GM12892 (cell line): ENCODE data around the gene IQCE.
A peak's percentile ranks its signal among the peaks of the same experiment; 100 is the strongest.
"Not testable (repeated sequence)": the region's sequence is repeated elsewhere in the genome, so short reads cannot be mapped to it uniquely, and the experiment has no call there.

Experiments used
- DNase-seq: peaks from one replicate; pipeline ENCODE4 v3.0.0; 2011; ENCODE audit not compliant: insufficient read length
- FAIRE-seq: peaks from 2 replicates; lab custom pipeline; 2011; peaks lifted over from hg19 to GRCh38; lab: Jason Lieb, UNC
- POLR2A ChIP-seq: IDR thresholded peaks from 2 replicates; pipeline ENCODE4 v1.6.1; 2011; ENCODE audit warnings: low read depth, low read length, control low read depth
- POLR2AphosphoS5 ChIP-seq: IDR thresholded peaks from 2 replicates; pipeline ENCODE4 v1.6.1; 2011; ENCODE audit warnings: low read depth, low read length, control low read depth
- TAF1 ChIP-seq: IDR thresholded peaks from 2 replicates; pipeline ENCODE4 v1.6.1; 2011; ENCODE audit warnings: low read depth, mild to moderate bottlenecking, control low read depth, low read length, borderline replicate concordance

IQCE gene

GRCh38 chr7:2553831-2554581 lies 4.8 kb upstream of the IQCE start:
- FAIRE-seq = no peak
- DNase-seq = no peak

DNA sequence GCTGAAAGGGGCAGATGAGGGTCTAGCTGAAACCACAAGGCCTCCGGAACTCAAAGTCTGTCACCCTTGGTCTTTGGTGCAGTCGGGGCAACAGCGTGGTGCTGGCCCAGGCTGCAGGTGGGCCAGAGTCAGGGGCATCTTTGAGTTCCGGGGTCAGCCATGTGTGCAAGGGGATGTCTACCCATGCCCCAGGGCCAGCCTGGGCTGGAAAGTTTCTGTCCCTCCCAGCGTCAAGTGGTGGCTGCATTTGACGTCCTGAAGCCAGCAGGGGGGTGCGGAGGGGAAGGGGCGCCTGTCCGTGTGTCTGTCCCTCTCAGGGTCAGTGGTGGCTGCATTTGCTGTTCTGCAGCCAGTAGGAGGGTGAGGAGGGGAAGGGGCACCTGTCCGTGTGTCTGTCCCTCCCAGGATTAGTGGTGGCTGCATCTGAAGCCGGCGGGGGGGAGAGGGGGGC lies 4.1 kb upstream of the IQCE start:
- no peak for FAIRE-seq
- DNase-seq = peak; percentile 39
- TF ChIP-seq TAF1 = no peak
- TF ChIP-seq POLR2AphosphoS5 = no peak
- TF ChIP-seq POLR2A = no peak

More at GRCh38 chr7:2553831-2554581, 4.8 kb upstream of the IQCE start:
- TF ChIP-seq TAF1 = no peak
- no peak for TF ChIP-seq POLR2A
- TF ChIP-seq POLR2AphosphoS5 = no peak

DNA sequence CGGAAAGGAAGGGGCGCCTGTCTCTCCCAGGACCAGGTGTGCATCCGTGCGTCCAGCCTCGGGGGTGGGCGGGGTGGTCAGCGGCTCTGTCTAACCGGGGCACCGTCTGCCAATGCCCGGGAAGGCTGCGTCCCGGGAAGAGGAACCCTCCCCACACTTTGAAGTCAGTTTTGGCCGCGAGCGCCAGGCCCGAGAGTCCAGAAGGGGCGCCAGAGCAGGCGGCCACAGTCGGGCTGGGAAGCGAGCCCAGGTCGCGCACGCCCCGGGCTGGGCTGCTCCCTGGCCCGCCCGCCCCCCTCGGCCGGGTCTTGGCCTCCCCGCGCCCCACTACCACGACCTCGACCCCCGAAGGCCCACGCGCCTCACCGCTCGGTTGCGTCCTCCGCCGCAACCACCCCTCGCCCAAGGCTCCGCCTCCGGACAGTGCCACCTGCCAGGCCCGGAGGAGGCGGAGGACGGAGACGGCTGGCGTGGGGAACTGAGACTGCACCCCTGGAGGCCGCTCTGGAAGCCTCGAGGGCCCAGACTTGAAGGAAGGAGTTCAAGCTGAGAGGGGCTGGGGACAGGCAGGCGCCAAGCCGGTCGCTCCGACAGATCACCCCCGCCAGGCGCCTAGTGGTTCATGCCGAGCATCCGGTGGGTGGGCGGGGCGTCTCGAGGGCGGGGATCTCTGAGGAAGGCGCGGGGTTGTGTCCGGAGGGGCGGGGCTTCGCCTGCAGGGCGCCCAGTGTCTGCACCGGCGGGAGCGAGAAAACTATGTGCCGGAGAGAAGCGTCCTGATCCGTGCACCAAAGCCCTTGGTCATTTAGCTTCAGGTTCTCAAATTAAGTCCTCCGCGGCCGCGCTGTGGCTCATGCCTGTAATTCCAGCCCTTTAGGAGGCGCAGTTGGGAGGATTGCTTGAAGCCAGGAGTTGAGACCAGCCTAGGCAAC lies 3.4 kb upstream of the IQCE start, which contains the start of gene BRAT1:
TSS of gene BRAT1 (minus strand) at position 404 of the 932 bp plus-strand sequence. CDS start 1,093 bp downstream, outside the sequence.
- DNase-seq = peak; percentile 95
- peak; percentile 84; the same call in 1 of the 2 replicates for TF ChIP-seq POLR2A
- TF ChIP-seq TAF1 = peak; percentile 62
- TF ChIP-seq POLR2AphosphoS5 = peak; percentile 57
- peak; percentile 84 for FAIRE-seq

DNA sequence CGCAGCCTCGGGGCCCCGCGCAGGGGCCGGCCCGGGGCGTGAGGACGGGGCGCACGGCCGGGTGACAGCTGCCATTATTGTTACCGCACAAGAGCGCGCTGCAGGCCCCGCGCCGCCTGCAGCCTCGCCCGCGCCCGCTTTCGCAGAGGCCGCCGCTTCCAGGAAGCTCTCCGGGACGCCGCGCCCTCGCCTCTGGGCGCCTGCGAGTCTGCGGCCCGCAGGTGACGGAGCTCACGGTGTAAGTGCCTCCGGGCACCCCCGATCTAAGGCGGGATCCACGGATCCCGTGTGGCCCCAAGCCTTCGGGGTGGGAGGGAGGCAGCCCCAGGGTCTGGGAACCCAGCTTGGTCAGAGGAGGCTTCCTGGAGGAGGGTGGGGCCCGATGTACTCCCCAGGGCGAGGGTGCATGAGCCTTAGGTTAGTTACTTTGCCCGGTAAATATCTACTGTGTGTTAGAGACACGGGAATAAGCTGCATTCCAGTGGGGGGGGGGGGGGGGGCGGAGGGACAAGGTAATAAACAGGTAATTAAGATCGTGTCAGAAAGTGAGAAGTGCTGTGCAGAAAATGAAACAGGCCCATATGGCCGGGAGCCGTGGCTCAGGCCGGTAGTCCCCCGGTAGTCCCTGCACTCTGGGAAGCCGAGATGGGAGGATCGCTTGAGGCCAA lies 638 bp downstream of the IQCE start:
- no peak for FAIRE-seq
- no peak for DNase-seq
- TF ChIP-seq POLR2AphosphoS5 (no peak), POLR2A (no peak), TAF1 (no peak)

- DNase-seq, FAIRE-seq: not testable (repeated sequence)
Observed at GRCh38 chr7:2563955-2564354, 5.2 kb downstream of the IQCE start.

DNA sequence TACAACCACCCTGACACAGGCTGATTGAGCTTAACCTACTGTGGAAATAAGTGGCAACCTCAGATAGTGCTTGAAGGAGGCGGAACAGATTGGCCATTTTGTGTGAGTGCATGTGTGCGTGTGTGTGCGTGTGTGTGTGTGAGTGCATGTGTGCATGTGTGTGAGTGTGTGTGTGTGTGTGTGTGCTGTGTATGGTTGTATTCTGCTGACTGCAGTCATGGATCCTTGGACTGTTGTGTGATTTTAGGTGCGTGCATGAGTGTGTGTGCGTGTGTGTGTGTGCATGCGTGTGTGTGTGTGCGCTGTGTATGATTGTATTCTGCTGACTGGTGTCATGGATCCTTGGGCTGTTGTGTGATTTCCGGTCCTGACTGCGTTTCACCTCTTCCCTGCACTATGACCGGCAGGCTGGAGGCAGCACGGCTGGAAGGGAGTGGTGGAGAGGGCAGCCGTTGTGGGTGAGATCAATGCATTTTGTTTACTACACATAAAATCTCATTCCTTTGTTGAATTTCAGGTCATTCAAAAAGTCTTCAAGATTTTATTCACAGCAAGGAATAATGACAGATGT lies 6.3 kb downstream of the IQCE start:
- FAIRE-seq = no peak
- no peak for TF ChIP-seq POLR2AphosphoS5
- TF ChIP-seq POLR2A = no peak
- no peak for TF ChIP-seq TAF1
- DNase-seq = no peak

- DNase-seq (no peak), FAIRE-seq (no peak)
- no peak for TF ChIP-seq POLR2AphosphoS5
- TF ChIP-seq TAF1 = no peak
- TF ChIP-seq POLR2A = no peak
Observed at GRCh38 chr7:2566348-2566889, 7.6 kb downstream of the IQCE start.

DNA sequence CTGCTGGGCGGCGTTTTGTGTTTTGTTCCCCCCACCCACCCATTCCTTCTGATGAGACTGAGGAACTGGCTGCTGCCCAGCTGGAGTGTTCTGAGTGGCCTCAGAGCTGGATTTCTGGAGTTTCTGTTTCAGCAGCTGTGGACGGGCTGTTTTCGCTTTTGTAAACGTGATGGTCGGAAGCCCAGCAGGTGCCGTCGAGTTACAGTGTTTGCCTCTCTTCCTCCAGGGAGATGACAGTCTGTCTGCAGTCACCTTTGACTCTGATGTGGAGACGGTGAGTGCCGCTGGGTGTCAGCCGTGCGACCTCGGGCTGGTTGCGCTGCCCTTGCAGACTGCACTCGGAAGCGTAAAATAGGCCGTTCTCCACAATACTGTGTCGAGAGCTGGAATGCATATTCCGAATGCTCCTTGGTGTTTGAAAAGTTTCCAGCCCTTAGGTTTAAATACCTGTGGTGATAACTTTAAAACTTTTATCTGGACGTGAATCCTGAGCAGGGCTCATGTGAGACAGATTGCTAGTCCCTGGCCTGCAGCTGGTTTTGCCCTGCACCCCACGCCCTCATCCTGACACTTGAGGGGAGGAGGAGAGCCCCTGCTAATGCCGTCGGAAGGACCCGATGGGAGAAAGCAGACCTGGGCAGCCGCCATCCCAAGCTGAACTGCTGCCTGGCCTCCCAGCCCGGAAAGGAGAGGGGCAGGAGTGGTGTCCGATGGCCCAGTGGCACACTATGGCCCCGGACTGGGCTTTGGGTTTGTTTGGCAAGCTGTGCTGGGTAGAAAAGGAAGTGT lies 8.3 kb downstream of the IQCE start:
- DNase-seq (peak; percentile 66), FAIRE-seq (peak; percentile 97)
- TF ChIP-seq POLR2AphosphoS5 (no peak), POLR2A (no peak), TAF1 (no peak)

GRCh38 chr7:2567679-2568278 lies 9.0 kb downstream of the IQCE start:
- DNase-seq (no peak), FAIRE-seq (no peak)
- TF ChIP-seq TAF1 (no peak), POLR2A (no peak), POLR2AphosphoS5 (no peak)
